UCSD-AML1 (cell line): Measurements from ENCODE around the gene RC3H2.
A peak's percentile ranks its signal among the peaks of the same experiment; 100 is the strongest.
"Not testable (repeated sequence)": the region's sequence is repeated elsewhere in the genome, so short reads cannot be mapped to it uniquely, and the experiment has no call there.

Source experiments
- DNase-seq: peaks from one replicate; lab custom pipeline; 2025; ENCODE audit not compliant: unreplicated experiment; lab: John Stamatoyannopoulos, UW

The RC3H2 gene

DNA sequence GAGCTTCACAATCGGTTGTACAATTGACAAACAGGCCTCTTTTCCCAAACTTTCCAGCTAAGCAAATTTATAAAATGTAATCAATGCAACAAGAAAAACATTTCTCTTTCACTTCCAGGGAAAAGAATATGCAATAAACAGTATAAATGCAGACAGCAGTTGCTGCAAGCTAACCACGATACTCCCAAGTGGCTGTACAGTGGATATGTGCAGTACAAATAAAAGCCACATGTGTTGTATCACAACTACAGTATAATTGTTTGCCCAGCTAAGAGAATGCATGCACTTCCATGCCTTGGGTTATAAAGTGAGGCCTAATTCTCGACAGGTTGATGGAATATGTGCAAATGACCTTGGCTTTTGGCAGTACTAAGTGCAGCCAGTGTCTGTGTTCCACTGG lies 60.0 kb downstream of the RC3H2 start:
- DNase-seq: no peak

- DNase-seq: no peak
Observed at GRCh38 chr9:122844137-122844536, 61.0 kb downstream of the RC3H2 start.

GRCh38 chr9:122841501-122841900 lies 63.7 kb downstream of the RC3H2 start:
- no peak for DNase-seq

GRCh38 chr9:122838441-122838840 lies 66.7 kb downstream of the RC3H2 start:
- not testable (repeated sequence) for DNase-seq

- no peak for DNase-seq
Observed at GRCh38 chr9:122837266-122837850, 67.8 kb downstream of the RC3H2 start.

- DNase-seq: peak; percentile 68
Observed at GRCh38 chr9:122835313-122835731, 69.8 kb downstream of the RC3H2 start.

GRCh38 chr9:122832194-122832593 lies 73.0 kb downstream of the RC3H2 start:
- DNase-seq: no peak

GRCh38 chr9:122828965-122829284 lies 76.2 kb downstream of the RC3H2 start:
- DNase-seq: not testable (repeated sequence)

DNA sequence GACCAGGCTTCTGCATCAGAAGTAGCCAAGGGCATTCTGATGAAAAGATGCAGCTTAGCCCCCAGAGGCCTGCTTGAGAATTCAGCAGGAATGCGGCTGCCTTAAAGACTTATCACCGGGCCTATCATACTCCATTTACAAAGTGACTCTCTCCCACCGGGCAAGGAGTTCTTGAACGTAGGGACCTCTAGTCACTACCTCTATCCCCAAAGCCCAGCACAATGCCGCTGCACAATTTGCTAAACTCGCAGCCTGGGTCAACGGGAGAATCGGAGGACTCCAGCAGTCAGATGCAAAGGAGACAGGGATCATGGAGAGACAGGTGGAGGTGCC lies 77.4 kb downstream of the RC3H2 start:
- DNase-seq: no peak

DNA sequence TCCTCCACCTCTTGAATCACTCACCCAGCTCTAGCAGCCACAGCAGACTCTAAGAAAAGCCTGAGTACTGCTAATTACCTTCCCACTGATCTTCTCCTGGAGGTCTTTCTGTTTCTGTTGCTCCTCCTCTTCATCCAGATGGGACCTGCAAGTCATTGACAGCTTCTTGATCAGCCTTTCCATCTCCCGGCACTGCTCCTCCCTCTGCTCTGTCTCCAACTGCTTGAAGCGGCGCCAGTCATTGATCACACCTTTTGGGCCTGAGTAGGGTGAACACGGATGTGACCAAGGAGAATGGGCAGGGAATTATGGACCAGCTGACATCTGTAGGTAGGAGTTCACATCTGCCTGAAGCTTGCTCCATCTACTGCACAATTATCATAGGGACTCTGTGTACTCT lies 82.2 kb downstream of the RC3H2 start:
- no peak for DNase-seq

DNA sequence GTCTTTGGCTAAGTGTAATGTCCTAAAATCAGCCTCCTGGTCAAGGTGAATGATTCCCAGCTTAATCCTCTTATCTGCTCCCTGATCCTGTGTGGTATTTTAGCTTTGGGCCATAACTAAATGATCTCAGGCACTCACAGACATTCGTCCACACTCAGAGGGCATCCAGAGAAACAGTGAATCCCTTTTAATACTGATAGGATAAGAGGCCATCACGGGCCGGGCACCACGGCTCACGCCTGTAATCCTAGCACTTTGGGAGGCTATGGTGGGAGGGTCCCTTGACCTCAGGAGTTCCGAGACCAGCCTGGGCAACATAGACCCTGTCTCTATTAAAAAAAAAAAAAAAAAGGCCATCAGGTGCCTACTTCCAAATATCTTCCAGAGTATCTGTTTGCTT lies 83.1 kb downstream of the RC3H2 start:
- DNase-seq: no peak

- peak; percentile 50 for DNase-seq
Observed at GRCh38 chr9:122821278-122821943, 83.7 kb downstream of the RC3H2 start.

DNA sequence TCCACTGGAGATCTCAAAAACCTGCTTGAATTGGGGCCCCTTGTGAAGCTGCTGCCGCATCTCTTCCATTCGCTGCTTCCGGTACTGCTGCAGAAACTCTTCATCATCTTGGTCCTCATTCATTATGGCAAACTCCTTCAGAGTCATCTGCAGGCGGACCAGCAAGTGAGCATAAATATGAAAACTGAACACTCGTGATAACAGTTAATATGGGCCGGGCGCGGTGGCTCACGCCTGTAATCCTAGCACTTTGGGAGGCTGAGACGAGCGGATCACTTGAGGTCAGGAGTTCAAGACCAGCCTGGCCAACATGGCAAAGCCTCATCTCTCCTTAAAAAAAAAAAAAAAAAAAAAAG lies 84.7 kb downstream of the RC3H2 start:
- DNase-seq: no peak

DNA sequence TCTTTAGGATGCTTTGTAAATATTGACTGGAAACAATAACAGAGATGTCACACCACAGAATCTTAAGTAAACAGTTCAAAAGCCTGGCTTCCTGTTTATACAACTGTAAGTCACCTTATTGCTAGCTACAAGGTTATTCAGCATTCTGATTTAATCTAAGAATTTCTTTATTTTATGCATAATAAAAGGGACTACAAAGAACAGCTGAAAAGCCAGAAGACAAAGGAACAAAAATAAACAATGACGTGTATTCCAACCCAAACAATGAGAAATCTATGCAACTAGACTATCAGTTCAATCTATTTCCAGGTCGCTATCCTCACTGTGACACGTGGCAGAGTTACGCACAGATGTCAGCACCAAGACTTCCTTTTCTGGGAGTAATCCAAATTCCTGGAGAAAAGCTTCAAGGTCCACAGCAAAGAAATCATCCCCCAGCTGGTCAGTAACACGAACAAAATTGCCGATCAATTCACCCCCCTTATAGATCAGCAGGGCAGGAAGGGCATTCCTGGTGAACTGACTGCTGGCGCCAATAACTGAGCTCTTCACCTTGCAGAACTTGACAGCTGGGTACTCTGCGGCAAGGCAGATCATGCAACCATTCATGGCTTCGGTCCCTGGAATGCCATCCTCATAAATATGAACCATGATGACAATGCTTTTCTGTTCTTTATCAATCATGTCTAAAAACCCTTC lies 85.2 kb downstream of the RC3H2 start:
- DNase-seq: no peak

DNA sequence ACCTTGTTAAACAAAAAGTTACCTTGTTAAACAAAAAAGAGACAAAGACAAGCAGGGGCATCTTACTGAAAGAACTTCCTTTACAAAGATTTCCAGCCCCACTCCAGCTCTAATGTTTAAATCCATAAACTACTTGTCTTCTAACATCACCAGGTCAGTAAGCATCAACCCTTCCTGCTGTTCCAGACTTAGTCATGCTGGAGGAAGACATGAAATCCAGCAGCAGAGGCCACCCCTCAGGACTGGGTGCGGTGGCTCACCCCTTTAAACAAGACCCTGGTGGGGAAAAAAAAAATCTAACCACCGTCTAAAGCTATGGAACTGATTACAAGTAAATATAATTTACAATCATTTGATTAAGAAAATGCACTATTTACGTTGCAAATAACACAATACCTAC lies 85.8 kb downstream of the RC3H2 start:
- DNase-seq: no peak

DNA sequence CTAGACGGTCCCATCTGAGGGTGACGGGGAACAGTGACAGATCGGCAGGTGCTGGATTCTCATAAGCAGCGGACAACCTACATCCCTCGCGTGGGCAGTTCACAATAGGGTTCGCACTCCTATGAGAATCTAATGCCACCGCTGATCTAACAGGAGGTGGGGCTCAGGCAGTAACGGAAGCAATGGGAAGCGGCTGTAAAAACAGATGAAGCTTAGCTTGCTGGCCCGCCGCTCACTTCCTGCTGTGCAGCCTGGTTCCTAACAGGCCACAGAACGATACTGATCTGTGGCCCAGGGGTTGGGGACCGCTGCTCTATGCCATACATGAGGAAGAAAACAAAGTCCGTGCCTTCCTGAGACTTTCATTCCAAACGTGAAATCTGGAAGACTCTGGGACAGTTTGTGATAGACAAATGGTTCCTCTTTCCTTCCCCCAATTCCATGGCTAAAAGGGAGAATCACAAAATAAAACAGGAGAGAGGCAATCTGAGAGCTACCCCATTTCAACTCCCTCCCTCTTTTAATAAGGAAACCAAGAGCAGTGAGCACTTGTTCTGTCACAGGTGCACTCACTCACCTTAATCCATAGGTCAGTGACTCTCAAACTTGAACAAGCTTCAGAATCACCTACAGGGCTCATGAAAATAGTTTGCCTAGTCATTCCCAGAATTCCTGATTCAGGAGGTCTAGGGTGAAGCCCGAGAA lies 88.8 kb downstream of the RC3H2 start:
- DNase-seq: peak; percentile 88

- no peak for DNase-seq
Observed at GRCh38 chr9:122815544-122815943, 89.6 kb downstream of the RC3H2 start.

- no peak for DNase-seq
Observed at GRCh38 chr9:122814545-122814944, 90.6 kb downstream of the RC3H2 start.

- no peak for DNase-seq
Observed at GRCh38 chr9:122812736-122813135, 92.4 kb downstream of the RC3H2 start.

GRCh38 chr9:122810306-122810946 lies 94.7 kb downstream of the RC3H2 start:
- peak; percentile 77 for DNase-seq

- DNase-seq: not testable (repeated sequence)
Observed at GRCh38 chr9:122809261-122809660, 95.9 kb downstream of the RC3H2 start.

GRCh38 chr9:122808141-122808540 lies 97.0 kb downstream of the RC3H2 start:
- DNase-seq: no peak
